Peyer's patch (tissue), 4 donors: ENCODE data around the gene UNC50.

ENCODE experiments used
- POLR2A ChIP-seq, 2 donors: fragments of 450-650 bp; IDR thresholded peaks; one replicate each; pipeline ENCODE4 v1.5.1; 2017; ENCODE audit warnings: antibody characterized with exemption in 2 of 2, mild to moderate bottlenecking in 2 of 2, moderate library complexity in 2 of 2
- TF ChIP-seq, protein P1 (sequence below), 6 experiments: fragments of 450-650 bp in 4 of 6; fragments of 200-600 bp in 2 of 6; sonication (generic) in 1 of 6; IDR thresholded peaks; one replicate each; pipeline ENCODE4 v1.5.1; 2017 to 2019; ENCODE audit warnings: antibody characterized with exemption in 6 of 6, mild to moderate bottlenecking in 3 of 6, moderate library complexity in 1 of 6

DNA sequence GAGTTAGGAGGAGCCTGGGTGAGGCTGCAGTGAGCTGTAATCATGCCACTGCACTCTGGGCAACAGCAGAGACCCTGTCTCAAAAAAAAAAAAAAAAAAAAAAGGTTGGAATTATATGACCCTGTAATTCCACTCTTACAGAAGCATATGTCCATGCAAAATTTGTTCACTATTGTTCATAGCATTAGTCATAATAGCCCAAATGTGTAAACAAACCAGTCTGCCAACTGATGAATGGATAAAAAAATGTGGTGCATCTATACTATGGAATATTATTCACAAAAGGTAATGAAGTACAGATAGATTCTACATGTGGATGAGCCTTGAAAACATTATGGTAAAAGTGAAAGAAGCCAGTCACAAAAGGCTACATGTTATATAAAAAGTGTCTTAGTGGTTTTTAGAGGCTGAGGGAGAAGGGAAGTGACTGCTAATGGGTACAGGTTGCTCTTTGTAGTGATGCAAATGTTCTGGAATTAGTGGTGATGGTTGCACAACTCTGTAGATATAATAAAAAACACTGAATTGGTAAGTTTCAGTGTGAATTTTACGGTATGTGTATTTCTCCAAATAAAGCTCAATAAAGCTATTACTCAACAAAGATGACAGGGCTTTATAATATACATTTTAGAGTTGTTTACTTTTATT is 9.5 kb upstream of the UNC50 start:
- no peak for TF ChIP-seq POLR2A (IDR thresholded peaks at IDR 0.05)
- TF ChIP-seq, protein P1, sequence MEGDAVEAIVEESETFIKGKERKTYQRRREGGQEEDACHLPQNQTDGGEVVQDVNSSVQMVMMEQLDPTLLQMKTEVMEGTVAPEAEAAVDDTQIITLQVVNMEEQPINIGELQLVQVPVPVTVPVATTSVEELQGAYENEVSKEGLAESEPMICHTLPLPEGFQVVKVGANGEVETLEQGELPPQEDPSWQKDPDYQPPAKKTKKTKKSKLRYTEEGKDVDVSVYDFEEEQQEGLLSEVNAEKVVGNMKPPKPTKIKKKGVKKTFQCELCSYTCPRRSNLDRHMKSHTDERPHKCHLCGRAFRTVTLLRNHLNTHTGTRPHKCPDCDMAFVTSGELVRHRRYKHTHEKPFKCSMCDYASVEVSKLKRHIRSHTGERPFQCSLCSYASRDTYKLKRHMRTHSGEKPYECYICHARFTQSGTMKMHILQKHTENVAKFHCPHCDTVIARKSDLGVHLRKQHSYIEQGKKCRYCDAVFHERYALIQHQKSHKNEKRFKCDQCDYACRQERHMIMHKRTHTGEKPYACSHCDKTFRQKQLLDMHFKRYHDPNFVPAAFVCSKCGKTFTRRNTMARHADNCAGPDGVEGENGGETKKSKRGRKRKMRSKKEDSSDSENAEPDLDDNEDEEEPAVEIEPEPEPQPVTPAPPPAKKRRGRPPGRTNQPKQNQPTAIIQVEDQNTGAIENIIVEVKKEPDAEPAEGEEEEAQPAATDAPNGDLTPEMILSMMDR (IDR thresholded peaks at IDR 0.05), result no peak
